HepG2 (cell line): Measurements from ENCODE around the gene SBK2. TPM values are rescaled to one million over a fixed set of nuclear protein-coding genes. Genes with fewer than 3 reads are reported as not detected.

ENCODE experiments used
- ERF ChIP-seq: IDR thresholded peaks from 2 replicates; pipeline ENCODE4 v1.6.1; 2018; ENCODE audit warnings: missing biosample characterization, missing genetic modification reagents
- FOSL2 ChIP-seq: sonication (generic); formaldehyde crosslinking; IDR thresholded peaks from 2 replicates; pipeline ENCODE4 v1.4.0; 2020; ENCODE audit warnings: missing genetic modification reagents
- HCFC1 ChIP-seq: fragments of 150-350 bp; IDR thresholded peaks from 2 replicates; pipeline ENCODE4 v1.6.1; 2014; ENCODE audit warnings: low read depth, low read length
- JUNB ChIP-seq: sonication (generic); formaldehyde crosslinking; IDR thresholded peaks from 2 replicates; pipeline ENCODE4 v1.8.0; 2022; ENCODE audit warnings: missing genetic modification reagents, mild to moderate bottlenecking, borderline replicate concordance
- KDM5B ChIP-seq: sonication (generic); formaldehyde crosslinking; IDR thresholded peaks from 2 replicates; pipeline ENCODE4 v1.4.0; 2020; ENCODE audit warnings: missing genetic modification reagents, mild to moderate bottlenecking, borderline replicate concordance
- KLF11 ChIP-seq: IDR thresholded peaks from 2 replicates; pipeline ENCODE4 v1.6.1; 2016; ENCODE audit warnings: missing compliant biosample characterization
- MED8 ChIP-seq: sonication (generic); formaldehyde crosslinking; IDR thresholded peaks from 2 replicates; pipeline ENCODE4 v1.8.1; 2023; ENCODE audit warnings: mild to moderate bottlenecking, missing genetic modification reagents; ENCODE audit not compliant: insufficient replicate concordance
- PAX8 ChIP-seq: sonication (generic); formaldehyde crosslinking; IDR thresholded peaks from 2 replicates; pipeline ENCODE4 v1.8.0; 2022; ENCODE audit warnings: mild to moderate bottlenecking, missing genetic modification reagents, borderline replicate concordance
- WIZ ChIP-seq: sonication (generic); formaldehyde crosslinking; IDR thresholded peaks from 2 replicates; pipeline ENCODE4 v1.5.1; 2020; ENCODE audit warnings: mild to moderate bottlenecking, missing genetic modification reagents
- ZFP37 ChIP-seq: sonication (generic); formaldehyde crosslinking; IDR thresholded peaks from 2 replicates; pipeline ENCODE4 v1.4.0; 2020; ENCODE audit warnings: missing genetic modification reagents, borderline replicate concordance
- ZFX ChIP-seq: sonication (generic); formaldehyde crosslinking; IDR thresholded peaks from 2 replicates; pipeline ENCODE4 v1.4.0; 2020; ENCODE audit warnings: mild to moderate bottlenecking, low read depth, missing genetic modification reagents, moderate library complexity
- ZNF235 ChIP-seq: sonication (generic); formaldehyde crosslinking; IDR thresholded peaks from 2 replicates; pipeline ENCODE4 v1.8.1; 2023; ENCODE audit warnings: mild to moderate bottlenecking, missing genetic modification reagents, borderline replicate concordance
- ZNF44 ChIP-seq: sonication (generic); formaldehyde crosslinking; IDR thresholded peaks from 2 replicates; pipeline ENCODE4 v1.5.1; 2020; ENCODE audit warnings: mild to moderate bottlenecking, missing genetic modification reagents
- ZNF569 ChIP-seq: sonication (generic); formaldehyde crosslinking; IDR thresholded peaks from 2 replicates; pipeline ENCODE4 v1.5.0; 2020; ENCODE audit warnings: mild to moderate bottlenecking, missing genetic modification reagents, moderate library complexity, borderline replicate concordance
- polyA plus RNA-seq, 8 experiments: library from polyadenylated mRNA; depleted of rRNA in 3 of 8; stranded (reverse) in 7 of 8; unstranded in 1 of 8; fragments of >200 nt; fragmentation: Illumina TruSeq in 4 of 8; extraction: Trizol in 4 of 8; gene quantifications; 2 replicates each; pipeline versions ENCODE4 v1.2.1 to v1.2.3, GENCODE V29; 2011 to 2016; ENCODE audit warnings: low read depth in 4 of 8, missing spikeins in 1 of 8, mixed read lengths in 1 of 8; ENCODE audit not compliant: insufficient read depth in 1 of 8
- total RNA-seq, 5 experiments: library from RNA; depleted of rRNA; stranded (reverse); fragments of >200 nt; fragmentation: Illumina TruSeq; extraction: Trizol; gene quantifications; 2 replicates each; pipeline ENCODE4 v1.2.3, GENCODE V29; 2016; ENCODE audit warnings: low read depth in 1 of 5
- TF ChIP-seq, protein P1 (sequence below): sonication (generic); formaldehyde crosslinking; IDR thresholded peaks from 2 replicates; pipeline ENCODE4 v1.4.0; 2020; ENCODE audit warnings: mild to moderate bottlenecking, missing genetic modification reagents
- TF ChIP-seq, protein P2 (sequence below): sonication (generic); formaldehyde crosslinking; IDR thresholded peaks from 2 replicates; pipeline ENCODE4 v1.4.0; 2020; ENCODE audit warnings: mild to moderate bottlenecking, missing genetic modification reagents
- TF ChIP-seq, protein P3 (sequence below): IDR thresholded peaks from 2 replicates; pipeline ENCODE4 v1.6.1; 2016
- TF ChIP-seq, protein P4 (sequence below): IDR thresholded peaks from 2 replicates; pipeline ENCODE4 v1.4.0; 2020; ENCODE audit warnings: mild to moderate bottlenecking, missing genetic modification reagents
- TF ChIP-seq, protein P5 (sequence below): sonication (generic); formaldehyde crosslinking; IDR thresholded peaks from 2 replicates; pipeline ENCODE4 v1.5.0; 2020; ENCODE audit warnings: missing genetic modification reagents

The SBK2 gene
- total and polyA plus RNA-seq, 2 of the 13 experiments (the other 11 are each of a cell fraction or from before 2014, with no cell fraction given) = 0.24 TPM; not detected in 1

DNA sequence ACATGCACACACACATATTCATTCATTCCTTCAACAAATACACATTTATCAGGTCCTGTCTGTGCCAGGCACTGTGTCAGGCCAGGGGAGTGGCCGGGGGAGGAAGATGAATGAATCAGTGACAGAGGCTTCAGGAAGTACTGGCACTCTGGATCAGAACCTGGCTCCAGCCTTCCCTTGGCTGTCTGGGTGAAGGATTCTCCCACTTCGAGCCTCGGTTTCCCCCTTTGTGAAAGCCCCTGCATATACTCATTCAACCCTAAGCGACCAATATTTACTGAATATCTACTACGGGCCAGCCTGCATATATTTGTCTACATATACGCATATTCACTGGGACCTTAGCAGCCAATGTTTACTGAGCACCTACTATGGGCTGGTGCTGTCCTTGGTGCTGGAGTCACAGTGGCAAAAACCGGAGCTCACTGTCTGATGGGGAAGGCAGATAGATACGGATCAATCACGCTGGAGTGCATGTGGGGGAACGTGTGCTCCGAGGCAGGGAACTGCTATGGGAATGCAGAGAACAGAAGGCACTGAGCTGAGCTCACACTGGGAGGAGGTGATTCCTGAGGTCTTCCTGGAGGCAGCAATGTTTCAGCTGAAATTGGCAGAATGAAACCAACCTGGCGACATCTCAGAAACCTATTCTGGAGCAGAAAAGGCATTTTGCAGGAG, 44.4 kb upstream of the SBK2 start (continued):
- TF ChIP-seq, protein P1, sequence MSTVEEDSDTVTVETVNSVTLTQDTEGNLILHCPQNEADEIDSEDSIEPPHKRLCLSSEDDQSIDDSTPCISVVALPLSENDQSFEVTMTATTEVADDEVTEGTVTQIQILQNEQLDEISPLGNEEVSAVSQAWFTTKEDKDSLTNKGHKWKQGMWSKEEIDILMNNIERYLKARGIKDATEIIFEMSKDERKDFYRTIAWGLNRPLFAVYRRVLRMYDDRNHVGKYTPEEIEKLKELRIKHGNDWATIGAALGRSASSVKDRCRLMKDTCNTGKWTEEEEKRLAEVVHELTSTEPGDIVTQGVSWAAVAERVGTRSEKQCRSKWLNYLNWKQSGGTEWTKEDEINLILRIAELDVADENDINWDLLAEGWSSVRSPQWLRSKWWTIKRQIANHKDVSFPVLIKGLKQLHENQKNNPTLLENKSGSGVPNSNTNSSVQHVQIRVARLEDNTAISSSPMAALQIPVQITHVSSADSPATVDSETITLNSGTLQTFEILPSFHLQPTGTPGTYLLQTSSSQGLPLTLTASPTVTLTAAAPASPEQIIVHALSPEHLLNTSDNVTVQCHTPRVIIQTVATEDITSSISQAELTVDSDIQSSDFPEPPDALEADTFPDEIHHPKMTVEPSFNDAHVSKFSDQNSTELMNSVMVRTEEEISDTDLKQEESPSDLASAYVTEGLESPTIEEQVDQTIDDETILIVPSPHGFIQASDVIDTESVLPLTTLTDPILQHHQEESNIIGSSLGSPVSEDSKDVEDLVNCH = no peak
- TF ChIP-seq, protein P2, sequence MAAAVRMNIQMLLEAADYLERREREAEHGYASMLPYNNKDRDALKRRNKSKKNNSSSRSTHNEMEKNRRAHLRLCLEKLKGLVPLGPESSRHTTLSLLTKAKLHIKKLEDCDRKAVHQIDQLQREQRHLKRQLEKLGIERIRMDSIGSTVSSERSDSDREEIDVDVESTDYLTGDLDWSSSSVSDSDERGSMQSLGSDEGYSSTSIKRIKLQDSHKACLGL = peak; percentile 69; the same call in 1 of the 2 replicates
- TF ChIP-seq ZNF235 (CRISPR knock-in tag) (no peak), PAX8 (no peak), WIZ (peak; percentile 83; the same call in 1 of the 2 replicates), ERF (no peak), KLF11 (CRISPR knock-in tag) (0 out of 2 replicates have a peak, but pooled peaks have one; percentile 74), KDM5B (CRISPR knock-in tag) (0 out of 2 replicates have a peak, but pooled peaks have one; percentile 60), ZNF44 (CRISPR knock-in tag) (no peak), HCFC1 (no peak), MED8 (CRISPR knock-in tag) (no peak), FOSL2 (CRISPR knock-in tag) (peak; percentile 24; the same call in 1 of the 2 replicates), ZFP37 (CRISPR knock-in tag) (0 out of 2 replicates have a peak, but pooled peaks have one; percentile 82), JUNB (peak; percentile 63; the same call in 1 of the 2 replicates), ZNF569 (CRISPR knock-in tag) (no peak), ZFX (CRISPR knock-in tag) (peak; percentile 9)
- TF ChIP-seq, protein P3, sequence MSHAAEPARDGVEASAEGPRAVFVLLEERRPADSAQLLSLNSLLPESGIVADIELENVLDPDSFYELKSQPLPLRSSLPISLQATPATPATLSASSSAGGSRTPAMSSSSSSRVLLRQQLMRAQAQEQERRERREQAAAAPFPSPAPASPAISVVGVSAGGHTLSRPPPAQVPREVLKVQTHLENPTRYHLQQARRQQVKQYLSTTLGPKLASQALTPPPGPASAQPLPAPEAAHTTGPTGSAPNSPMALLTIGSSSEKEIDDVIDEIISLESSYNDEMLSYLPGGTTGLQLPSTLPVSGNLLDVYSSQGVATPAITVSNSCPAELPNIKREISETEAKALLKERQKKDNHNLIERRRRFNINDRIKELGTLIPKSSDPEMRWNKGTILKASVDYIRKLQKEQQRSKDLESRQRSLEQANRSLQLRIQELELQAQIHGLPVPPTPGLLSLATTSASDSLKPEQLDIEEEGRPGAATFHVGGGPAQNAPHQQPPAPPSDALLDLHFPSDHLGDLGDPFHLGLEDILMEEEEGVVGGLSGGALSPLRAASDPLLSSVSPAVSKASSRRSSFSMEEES (CRISPR knock-in tag) = peak; percentile 68
- TF ChIP-seq, protein P4, sequence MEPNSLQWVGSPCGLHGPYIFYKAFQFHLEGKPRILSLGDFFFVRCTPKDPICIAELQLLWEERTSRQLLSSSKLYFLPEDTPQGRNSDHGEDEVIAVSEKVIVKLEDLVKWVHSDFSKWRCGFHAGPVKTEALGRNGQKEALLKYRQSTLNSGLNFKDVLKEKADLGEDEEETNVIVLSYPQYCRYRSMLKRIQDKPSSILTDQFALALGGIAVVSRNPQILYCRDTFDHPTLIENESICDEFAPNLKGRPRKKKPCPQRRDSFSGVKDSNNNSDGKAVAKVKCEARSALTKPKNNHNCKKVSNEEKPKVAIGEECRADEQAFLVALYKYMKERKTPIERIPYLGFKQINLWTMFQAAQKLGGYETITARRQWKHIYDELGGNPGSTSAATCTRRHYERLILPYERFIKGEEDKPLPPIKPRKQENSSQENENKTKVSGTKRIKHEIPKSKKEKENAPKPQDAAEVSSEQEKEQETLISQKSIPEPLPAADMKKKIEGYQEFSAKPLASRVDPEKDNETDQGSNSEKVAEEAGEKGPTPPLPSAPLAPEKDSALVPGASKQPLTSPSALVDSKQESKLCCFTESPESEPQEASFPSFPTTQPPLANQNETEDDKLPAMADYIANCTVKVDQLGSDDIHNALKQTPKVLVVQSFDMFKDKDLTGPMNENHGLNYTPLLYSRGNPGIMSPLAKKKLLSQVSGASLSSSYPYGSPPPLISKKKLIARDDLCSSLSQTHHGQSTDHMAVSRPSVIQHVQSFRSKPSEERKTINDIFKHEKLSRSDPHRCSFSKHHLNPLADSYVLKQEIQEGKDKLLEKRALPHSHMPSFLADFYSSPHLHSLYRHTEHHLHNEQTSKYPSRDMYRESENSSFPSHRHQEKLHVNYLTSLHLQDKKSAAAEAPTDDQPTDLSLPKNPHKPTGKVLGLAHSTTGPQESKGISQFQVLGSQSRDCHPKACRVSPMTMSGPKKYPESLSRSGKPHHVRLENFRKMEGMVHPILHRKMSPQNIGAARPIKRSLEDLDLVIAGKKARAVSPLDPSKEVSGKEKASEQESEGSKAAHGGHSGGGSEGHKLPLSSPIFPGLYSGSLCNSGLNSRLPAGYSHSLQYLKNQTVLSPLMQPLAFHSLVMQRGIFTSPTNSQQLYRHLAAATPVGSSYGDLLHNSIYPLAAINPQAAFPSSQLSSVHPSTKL (CRISPR knock-in tag) = peak; percentile 31; the same call in 1 of the 2 replicates
- TF ChIP-seq, protein P5, sequence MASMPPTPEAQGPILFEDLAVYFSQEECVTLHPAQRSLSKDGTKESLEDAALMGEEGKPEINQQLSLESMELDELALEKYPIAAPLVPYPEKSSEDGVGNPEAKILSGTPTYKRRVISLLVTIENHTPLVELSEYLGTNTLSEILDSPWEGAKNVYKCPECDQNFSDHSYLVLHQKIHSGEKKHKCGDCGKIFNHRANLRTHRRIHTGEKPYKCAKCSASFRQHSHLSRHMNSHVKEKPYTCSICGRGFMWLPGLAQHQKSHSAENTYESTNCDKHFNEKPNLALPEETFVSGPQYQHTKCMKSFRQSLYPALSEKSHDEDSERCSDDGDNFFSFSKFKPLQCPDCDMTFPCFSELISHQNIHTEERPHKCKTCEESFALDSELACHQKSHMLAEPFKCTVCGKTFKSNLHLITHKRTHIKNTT (CRISPR knock-in tag) = no peak
